Measurements from ENCODE around the gene SVOPL. TPM values are rescaled to one million over a fixed set of nuclear protein-coding genes. Genes with fewer than 3 reads are reported as not detected.

SVOPL gene
- total RNA-seq, 2 donors from 2014 or later = not detected

- Histone ChIP-seq H3K4me3 (no peak overlapping the region), H3K9me3 (no peaks in the 10 kb centered on the region), H3K27me3 (no peaks in the 10 kb centered on the region), H3K4me1 (no peaks in the 10 kb centered on the region), H3K27ac (no peak overlapping the region), H3K36me3 (replicated peaks in 1 of 2; ENCODE audit: insufficient read depth in 1 of 2, low read depth in 2 of 2) (no peaks in the 10 kb centered on the region)
- 59 to 63% methylated on average over 4 of the region's 4 CpGs for WGBS, 2 donors
- DNase-seq = no peak
- intact Hi-C loops (cut with DNase I) = no loop called here
- TF ChIP-seq POLR2A (IDR thresholded peaks at IDR 0.05) (no peak), CTCF (IDR thresholded peaks at IDR 0.05) (no peak)
- no peak for ATAC-seq
Observed at GRCh38 chr7:138746073-138746472, 44.9 kb upstream of the SVOPL start.

- intact Hi-C loops (cut with DNase I) = no loop called here
- 85 to 89% methylated on average over 7 of the region's 7 CpGs for WGBS, 2 donors
- ATAC-seq = no peak
Observed at GRCh38 chr7:138745189-138745588, 44.0 kb upstream of the SVOPL start.

GRCh38 chr7:138741453-138741735 is 40.2 kb upstream of the SVOPL start:
- H3K36me3 ChIP-seq (replicated peaks in 1 of 2; ENCODE audit: insufficient read depth in 1 of 2, low read depth in 2 of 2) = no peaks in the 10 kb centered on the region
- ATAC-seq (no peak), DNase-seq (no peak)
- WGBS, 2 donors = 83 to 92% methylated on average over 5 of the region's 5 CpGs
- TF ChIP-seq POLR2A (IDR thresholded peaks at IDR 0.05) = no peak
- TF ChIP-seq CTCF (IDR thresholded peaks at IDR 0.05) = no peak
- H3K4me1 ChIP-seq = no peaks in the 10 kb centered on the region
- no peaks in the 10 kb centered on the region for H3K27me3 ChIP-seq
- intact Hi-C loops (cut with DNase I) = loop anchor here (5.0 kb wide), 1 partner anchor 579 kb away; no protein-coding TSS in a partner anchor
- no peaks in the 10 kb centered on the region for H3K9me3 ChIP-seq
- no peak overlapping the region for H3K4me3 ChIP-seq
- no peak overlapping the region for H3K27ac ChIP-seq

More at GRCh38 chr7:138745189-138745588, 44.0 kb upstream of the SVOPL start:
- Histone ChIP-seq H3K27me3 (no peaks in the 10 kb centered on the region), H3K9me3 (no peaks in the 10 kb centered on the region), H3K27ac (no peak overlapping the region), H3K4me1 (no peaks in the 10 kb centered on the region), H3K4me3 (no peak overlapping the region), H3K36me3 (replicated peaks in 1 of 2; ENCODE audit: insufficient read depth in 1 of 2, low read depth in 2 of 2) (no peaks in the 10 kb centered on the region)
- DNase-seq = no peak
- no peak for TF ChIP-seq POLR2A (IDR thresholded peaks at IDR 0.05)
- TF ChIP-seq CTCF (IDR thresholded peaks at IDR 0.05) = no peak

- intact Hi-C loops (cut with DNase I) = loop anchor here (5.0 kb wide), 1 partner anchor 578 kb away; no protein-coding TSS in a partner anchor
Observed at GRCh38 chr7:138739859-138740258, 38.7 kb upstream of the SVOPL start.

More at GRCh38 chr7:138739859-138740258, 38.7 kb upstream of the SVOPL start:
- Histone ChIP-seq H3K27me3 (no peaks in the 10 kb centered on the region), H3K4me3 (no peak overlapping the region), H3K9me3 (no peaks in the 10 kb centered on the region), H3K27ac (no peak overlapping the region), H3K4me1 (no peaks in the 10 kb centered on the region), H3K36me3 (replicated peaks in 1 of 2; ENCODE audit: insufficient read depth in 1 of 2, low read depth in 2 of 2) (no peaks in the 10 kb centered on the region)
- 67 to 85% methylated on average over 1 of the region's 1 CpG for WGBS, 2 donors
- no peak for TF ChIP-seq POLR2A (IDR thresholded peaks at IDR 0.05)
- no peak for TF ChIP-seq CTCF (IDR thresholded peaks at IDR 0.05)
- DNase-seq (no peak), ATAC-seq (no peak)
